Parathyroid adenoma (tissue), 2 donors: ENCODE measurements around the gene MRPL41.
A peak's percentile ranks its signal among the peaks of the same experiment; 100 is the strongest.

Experiments used
- H2AFZ ChIP-seq: fragments of 300-600 bp; sonication (generic); one replicate; pipeline ENCODE4 v1.7.0; 2017; ENCODE audit warnings: antibody characterized with exemption, mild to moderate bottlenecking
- H3K27ac ChIP-seq: fragments of 300-600 bp; sonication (generic); one replicate; pipeline ENCODE4 v1.7.0; 2017
- H3K27me3 ChIP-seq: fragments of 300-600 bp; sonication (generic); one replicate; pipeline ENCODE4 v1.7.0; 2017; ENCODE audit warnings: low read length; ENCODE audit not compliant: control insufficient read depth, insufficient read depth
- H3K36me3 ChIP-seq: fragments of 300-600 bp; sonication (generic); one replicate; pipeline ENCODE4 v1.7.0; 2017; ENCODE audit warnings: low read length; ENCODE audit not compliant: control insufficient read depth, insufficient read depth
- H3K4me1 ChIP-seq: fragments of 300-600 bp; sonication (generic); one replicate; pipeline ENCODE4 v1.7.0; 2017; ENCODE audit warnings: control low read depth
- H3K4me2 ChIP-seq: fragments of 300-600 bp; sonication (generic); one replicate; pipeline ENCODE4 v1.7.0; 2017; ENCODE audit warnings: low read length
- H3K4me3 ChIP-seq: fragments of 300-600 bp; sonication (generic); one replicate; pipeline ENCODE4 v1.7.0; 2017; ENCODE audit warnings: low read depth, low read length
- H3K79me2 ChIP-seq: fragments of 300-600 bp; sonication (generic); one replicate; pipeline ENCODE4 v1.7.0; 2017; ENCODE audit warnings: control low read depth
- H3K9ac ChIP-seq: fragments of 300-600 bp; sonication (generic); one replicate; pipeline ENCODE4 v1.7.0; 2017; ENCODE audit warnings: mild to moderate bottlenecking
- H3K9me3 ChIP-seq: fragments of 300-600 bp; sonication (generic); one replicate; pipeline ENCODE4 v1.7.0; 2017; ENCODE audit warnings: low read length; ENCODE audit not compliant: control insufficient read depth
- TF ChIP-seq, protein P1 (sequence below): fragments of 300-600 bp; sonication (generic); IDR thresholded peaks from one replicate; pipeline ENCODE4 v1.7.0; 2017; ENCODE audit warnings: antibody characterized with exemption, mild to moderate bottlenecking
- donor health status: primary hyperparathyroidism.

Gene MRPL41

DNA sequence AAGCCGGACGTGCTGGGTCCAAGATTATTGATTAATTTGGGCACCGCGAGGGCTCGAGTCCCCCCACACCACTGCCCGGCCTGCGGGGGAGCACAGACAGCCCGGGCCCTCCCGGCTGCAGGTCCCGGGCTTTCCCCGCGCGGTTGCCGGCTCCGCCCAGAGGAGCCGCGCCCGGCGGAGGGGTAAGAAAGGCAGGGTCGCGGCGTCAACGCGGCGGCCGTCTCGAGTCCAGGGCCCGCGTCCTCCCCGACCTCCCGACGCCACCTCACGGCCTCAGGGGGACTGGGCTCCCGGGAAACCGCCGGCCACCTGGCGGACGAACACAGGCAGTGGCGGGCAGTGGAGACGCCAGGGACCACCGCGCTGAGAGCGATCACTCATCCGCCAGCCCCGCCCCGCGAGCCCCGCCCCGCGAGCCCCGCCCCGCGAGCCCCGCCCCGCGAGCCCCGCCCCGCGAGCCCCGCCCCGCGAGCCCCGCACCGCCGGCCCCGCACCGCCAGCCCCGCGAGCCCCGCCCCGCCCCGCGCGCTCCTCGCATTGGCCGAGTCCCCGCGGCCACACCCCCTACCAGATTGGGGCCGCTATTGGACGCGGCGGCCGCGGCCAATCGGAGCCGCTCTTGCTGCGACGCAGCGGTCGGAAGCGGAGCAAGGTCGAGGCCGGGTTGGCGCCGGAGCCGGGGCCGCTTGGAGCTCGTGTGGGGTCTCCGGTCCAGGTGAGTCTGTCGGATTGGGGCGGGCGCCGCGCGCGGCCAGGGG lies at the start of gene MRPL41:
MRPL41 (plus strand) TSS at position 616 of the 758 bp plus-strand sequence. CDS start 203 bp downstream, outside the sequence.
- Histone ChIP-seq H3K4me3 (peak within 1 kb of the TSS; percentile 75), H3K9me3 (no peaks in the 10 kb centered on the region), H3K4me2 (peak within 1 kb of the TSS; percentile 96), H3K36me3 (no peaks in the 10 kb centered on the region), H2AFZ (peak within 1 kb of the TSS; percentile 79), H3K27me3 (no peaks in the 10 kb centered on the region), H3K9ac (no peak within 1 kb of the TSS), H3K27ac (peak within 1 kb of the TSS; percentile 49), H3K79me2 (no peaks in the 10 kb centered on the region), H3K4me1 (no peaks in the 10 kb centered on the region)
- TF ChIP-seq, protein P1, sequence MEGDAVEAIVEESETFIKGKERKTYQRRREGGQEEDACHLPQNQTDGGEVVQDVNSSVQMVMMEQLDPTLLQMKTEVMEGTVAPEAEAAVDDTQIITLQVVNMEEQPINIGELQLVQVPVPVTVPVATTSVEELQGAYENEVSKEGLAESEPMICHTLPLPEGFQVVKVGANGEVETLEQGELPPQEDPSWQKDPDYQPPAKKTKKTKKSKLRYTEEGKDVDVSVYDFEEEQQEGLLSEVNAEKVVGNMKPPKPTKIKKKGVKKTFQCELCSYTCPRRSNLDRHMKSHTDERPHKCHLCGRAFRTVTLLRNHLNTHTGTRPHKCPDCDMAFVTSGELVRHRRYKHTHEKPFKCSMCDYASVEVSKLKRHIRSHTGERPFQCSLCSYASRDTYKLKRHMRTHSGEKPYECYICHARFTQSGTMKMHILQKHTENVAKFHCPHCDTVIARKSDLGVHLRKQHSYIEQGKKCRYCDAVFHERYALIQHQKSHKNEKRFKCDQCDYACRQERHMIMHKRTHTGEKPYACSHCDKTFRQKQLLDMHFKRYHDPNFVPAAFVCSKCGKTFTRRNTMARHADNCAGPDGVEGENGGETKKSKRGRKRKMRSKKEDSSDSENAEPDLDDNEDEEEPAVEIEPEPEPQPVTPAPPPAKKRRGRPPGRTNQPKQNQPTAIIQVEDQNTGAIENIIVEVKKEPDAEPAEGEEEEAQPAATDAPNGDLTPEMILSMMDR: peak; percentile 29

DNA sequence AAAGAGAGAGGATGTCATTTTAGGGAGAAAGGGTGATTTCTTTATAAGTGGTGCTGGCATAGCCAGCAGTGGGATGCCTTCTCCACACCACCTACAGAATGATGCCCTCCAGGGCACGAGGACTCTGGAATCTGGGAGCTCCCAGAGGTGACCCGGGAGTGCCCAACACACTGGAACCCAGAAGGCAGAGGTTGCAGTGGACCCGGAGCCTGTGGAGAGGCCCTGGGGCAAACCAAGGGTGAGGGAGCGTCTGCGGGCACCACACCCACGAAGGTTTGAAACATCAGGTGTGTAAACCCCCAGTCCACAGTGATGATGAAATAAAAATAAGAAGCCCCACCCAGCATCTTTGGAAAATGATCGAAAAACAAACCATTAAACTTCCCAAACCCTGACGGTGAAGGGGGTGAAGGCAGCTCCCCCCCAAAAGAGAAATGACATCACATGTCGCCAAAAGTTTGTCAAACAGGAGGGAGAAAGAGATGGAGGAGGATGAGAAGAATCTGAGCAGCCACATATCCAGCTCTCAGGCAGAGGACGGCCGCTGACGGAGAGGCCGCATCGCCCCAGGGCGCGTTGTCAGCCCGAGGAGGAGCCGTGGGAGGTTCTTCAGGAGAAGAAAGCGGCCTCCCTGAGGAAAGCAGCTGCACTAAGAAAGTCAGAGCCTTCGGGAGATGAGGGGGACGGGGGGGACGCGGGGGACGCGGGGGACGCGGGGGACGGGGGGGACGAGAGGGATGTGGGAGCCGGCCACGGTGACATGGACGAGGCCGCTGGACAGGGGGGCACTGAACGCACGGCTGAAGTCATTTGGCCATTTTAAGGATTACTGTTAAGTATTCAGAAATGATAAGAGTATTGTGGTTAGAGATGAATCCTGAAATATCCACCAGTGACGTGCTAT lies 49.4 kb upstream of the MRPL41 start:
- no peak overlapping the region for H3K27ac ChIP-seq
- no peaks in the 10 kb centered on the region for H3K4me1 ChIP-seq
- H3K4me3 ChIP-seq: no peak overlapping the region
- H3K79me2 ChIP-seq: no peaks in the 10 kb centered on the region
- TF ChIP-seq, protein P1: no peak
- no peak overlapping the region for H2AFZ ChIP-seq
- H3K27me3 ChIP-seq: no peaks in the 10 kb centered on the region
- no peak overlapping the region for H3K9ac ChIP-seq
- H3K4me2 ChIP-seq: no peak overlapping the region
- no peaks in the 10 kb centered on the region for H3K9me3 ChIP-seq
- H3K36me3 ChIP-seq: no peaks in the 10 kb centered on the region

DNA sequence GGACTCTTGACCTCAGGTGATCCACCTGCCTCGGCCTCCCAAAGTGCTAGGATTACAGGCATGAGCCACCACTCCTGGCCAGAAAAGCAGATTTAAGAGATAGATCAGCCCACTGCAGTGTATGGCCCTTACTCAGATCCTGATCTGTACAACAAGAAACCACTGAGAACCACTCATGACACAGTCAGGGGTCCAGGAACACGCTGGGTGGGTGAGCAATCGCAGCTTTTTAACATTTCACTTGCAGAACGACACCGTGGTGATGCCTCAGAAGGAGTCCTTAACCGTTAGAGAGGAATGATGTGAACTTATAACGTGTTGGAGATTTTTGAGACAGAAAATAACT lies 47.3 kb upstream of the MRPL41 start:
- Histone ChIP-seq H3K36me3 (no peaks in the 10 kb centered on the region), H3K4me1 (no peaks in the 10 kb centered on the region), H2AFZ (no peak overlapping the region), H3K4me2 (no peak overlapping the region), H3K9me3 (no peaks in the 10 kb centered on the region), H3K79me2 (no peaks in the 10 kb centered on the region), H3K4me3 (no peak overlapping the region), H3K27me3 (no peaks in the 10 kb centered on the region), H3K27ac (no peak overlapping the region), H3K9ac (no peak overlapping the region)
- TF ChIP-seq, protein P1: no peak

- no peak overlapping the region for H3K4me3 ChIP-seq
- H3K27me3 ChIP-seq: no peaks in the 10 kb centered on the region
- H3K4me1 ChIP-seq: no peaks in the 10 kb centered on the region
- no peak overlapping the region for H3K9ac ChIP-seq
- H3K36me3 ChIP-seq: no peaks in the 10 kb centered on the region
- H3K27ac ChIP-seq: no peak overlapping the region
- no peak overlapping the region for H2AFZ ChIP-seq
- TF ChIP-seq, protein P1: no peak
- no peak overlapping the region for H3K4me2 ChIP-seq
- no peaks in the 10 kb centered on the region for H3K79me2 ChIP-seq
- H3K9me3 ChIP-seq: no peaks in the 10 kb centered on the region
Observed at GRCh38 chr9:137505421-137506140, 46.1 kb upstream of the MRPL41 start.
